NB4 (cell line): ENCODE measurements around the gene NOS1.
A peak's percentile ranks its signal among the peaks of the same experiment; 100 is the strongest.

Experiments
- DNase-seq: peaks from one replicate; pipeline ENCODE4 v3.0.0; 2010; ENCODE audit warnings: low read depth
- H3K4me3 ChIP-seq: one replicate; pipeline ENCODE4 v1.5.1; 2011; ENCODE audit warnings: mild to moderate bottlenecking, low read depth, low read length, moderate library complexity
- CTCF ChIP-seq: IDR thresholded peaks from one replicate; pipeline ENCODE4 v1.5.1; 2012; ENCODE audit warnings: low read depth, low read length
- MYC ChIP-seq: IDR thresholded peaks from 2 replicates; pipeline ENCODE4 v1.6.1; 2011; ENCODE audit warnings: low read depth, low read length
- POLR2A ChIP-seq: IDR thresholded peaks from 2 replicates; pipeline ENCODE4 v1.6.1; 2011; ENCODE audit warnings: mild to moderate bottlenecking; ENCODE audit not compliant: insufficient read length; ENCODE audit errors: extremely low read depth
- TF ChIP-seq, protein P1 (sequence below): IDR thresholded peaks from 2 replicates; pipeline ENCODE4 v1.6.1; 2011; ENCODE audit warnings: low read depth, low read length

Gene NOS1

DNA sequence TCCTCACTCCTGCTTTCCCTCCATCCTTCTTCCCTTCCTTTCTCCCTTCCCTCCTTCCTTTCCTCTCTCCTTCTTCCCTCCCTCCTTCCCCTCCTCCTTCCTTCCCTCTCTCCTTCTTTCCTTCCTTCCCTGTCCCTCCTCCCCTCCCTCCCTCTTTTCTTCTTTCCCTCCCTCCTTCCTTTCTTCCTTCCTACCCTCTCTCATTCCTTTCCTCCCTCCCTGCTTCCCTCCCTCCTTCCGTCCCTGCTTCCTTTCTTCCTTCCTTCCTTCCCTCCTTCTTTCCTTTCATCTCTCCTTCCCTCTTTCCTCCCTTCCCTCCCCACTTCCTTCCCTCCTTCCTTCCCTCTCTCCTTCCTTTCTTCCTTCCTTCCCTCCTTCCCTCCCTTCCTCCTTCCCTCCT lies 39.0 kb downstream of the NOS1 start:
- no peak for DNase-seq
- H3K4me3 ChIP-seq, result no peak overlapping the region
- TF ChIP-seq MYC (no peak), POLR2A (no peak), CTCF (no peak)
- TF ChIP-seq, protein P1, sequence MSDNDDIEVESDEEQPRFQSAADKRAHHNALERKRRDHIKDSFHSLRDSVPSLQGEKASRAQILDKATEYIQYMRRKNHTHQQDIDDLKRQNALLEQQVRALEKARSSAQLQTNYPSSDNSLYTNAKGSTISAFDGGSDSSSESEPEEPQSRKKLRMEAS, result no peak

DNA sequence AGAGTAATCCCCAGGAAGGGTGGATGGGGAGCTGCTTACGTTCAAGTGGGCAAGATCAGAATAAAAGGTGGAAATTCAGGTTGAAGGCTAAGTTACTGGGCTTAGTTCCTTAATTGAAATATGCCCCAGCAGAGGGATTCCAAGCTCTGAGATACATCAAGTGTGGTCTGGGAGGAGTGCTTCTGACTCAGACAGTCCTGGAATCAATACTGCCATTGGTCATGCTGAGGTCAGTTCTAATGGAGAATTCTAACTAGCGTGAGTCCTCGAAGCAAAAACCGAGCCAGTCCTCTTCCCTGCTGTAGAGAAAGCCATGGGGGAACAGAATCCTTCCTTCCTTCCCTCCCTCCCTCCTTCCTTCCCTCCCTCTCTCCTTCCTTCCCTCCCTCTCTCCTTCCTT lies 39.9 kb downstream of the NOS1 start:
- H3K4me3 ChIP-seq, result no peak overlapping the region
- DNase-seq, result peak; percentile 28

GRCh38 chr12:117318591-117318990 lies 42.8 kb downstream of the NOS1 start:
- H3K4me3 ChIP-seq, result no peak overlapping the region
- DNase-seq, result no peak
- TF ChIP-seq POLR2A, result no peak
- TF ChIP-seq CTCF, result no peak
- no peak for TF ChIP-seq MYC
- TF ChIP-seq, protein P1, result no peak

More for the DNA sequence above, 39.9 kb downstream of the NOS1 start:
- TF ChIP-seq CTCF, result no peak
- TF ChIP-seq MYC, result no peak
- TF ChIP-seq POLR2A, result no peak

DNA sequence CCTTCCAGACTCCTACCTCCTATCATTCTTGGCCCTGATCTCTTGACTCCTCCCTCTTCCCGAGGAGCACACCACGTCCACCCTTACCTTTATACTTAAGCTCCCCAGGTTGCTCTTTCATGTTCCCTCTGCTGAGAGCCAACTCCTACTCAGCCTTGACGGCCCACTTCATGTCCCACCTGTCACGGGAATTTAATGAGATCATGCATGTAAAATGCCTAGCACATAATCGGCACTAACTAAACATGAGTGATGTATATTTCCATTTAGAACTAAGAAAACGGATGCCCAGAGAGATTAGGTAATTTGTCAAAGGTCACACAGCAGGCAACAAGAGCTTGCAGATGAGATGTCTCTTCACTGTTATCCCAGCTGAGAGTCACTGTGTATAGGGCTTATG lies 45.1 kb downstream of the NOS1 start:
- no peak overlapping the region for H3K4me3 ChIP-seq
- no peak for DNase-seq
- TF ChIP-seq CTCF, result no peak
- TF ChIP-seq POLR2A, result no peak
- no peak for TF ChIP-seq MYC
- TF ChIP-seq, protein P1, result no peak

GRCh38 chr12:117313926-117314325 lies 47.5 kb downstream of the NOS1 start:
- DNase-seq, result peak; percentile 74
- no peak for TF ChIP-seq MYC
- TF ChIP-seq CTCF, result no peak
- TF ChIP-seq, protein P1, result no peak; the same call in 1 of the 2 replicates
- TF ChIP-seq POLR2A, result no peak
- no peak overlapping the region for H3K4me3 ChIP-seq

GRCh38 chr12:117312770-117313169 lies 48.7 kb downstream of the NOS1 start:
- H3K4me3 ChIP-seq, result no peak overlapping the region
- no peak for DNase-seq
- TF ChIP-seq MYC (no peak), CTCF (no peak), POLR2A (no peak)
- TF ChIP-seq, protein P1, result no peak
